ENCODE measurements around the gene TBC1D10A.

TBC1D10A gene

GRCh38 chr22:30320021-30320556 is 6.7 kb downstream of the TBC1D10A start:
- Histone ChIP-seq H3K4me3 (ENCODE audit: low read length in 2 of 2) (no peak overlapping the region), H3K9ac (ENCODE audit: low read length in 2 of 2) (no peak overlapping the region), H3K9me3 (ENCODE audit: control insufficient read depth in 2 of 2, low read length in 2 of 2) (no peaks in the 10 kb centered on the region), H3K27me3 (ENCODE audit: control insufficient read depth in 1 of 2, insufficient read depth in 2 of 2, low read length in 2 of 2) (no peaks in the 10 kb centered on the region), H3K36me3 (ENCODE audit: control insufficient read depth in 2 of 2, insufficient read depth in 2 of 2, low read length in 2 of 2) (peaks cover 5 to 13% of the 10 kb centered on the region in 2 donors), H3K4me1 (ENCODE audit: control insufficient read depth, insufficient read depth, low read length) (peaks cover 46% of the 10 kb centered on the region), H3K27ac (ENCODE audit: low read length) (no peak overlapping the region)

- peaks cover 34% of the 10 kb centered on the region for H3K4me1 ChIP-seq (ENCODE audit: control insufficient read depth, insufficient read depth, low read length)
- H3K9me3 ChIP-seq (ENCODE audit: control insufficient read depth in 2 of 2, low read length in 2 of 2): no peaks in the 10 kb centered on the region
- H3K27me3 ChIP-seq (ENCODE audit: control insufficient read depth in 1 of 2, insufficient read depth in 2 of 2, low read length in 2 of 2): no peaks in the 10 kb centered on the region
- no peak overlapping the region for H3K9ac ChIP-seq (ENCODE audit: low read length in 2 of 2)
- H3K36me3 ChIP-seq (ENCODE audit: control insufficient read depth in 2 of 2, insufficient read depth in 2 of 2, low read length in 2 of 2): peaks cover 5 to 13% of the 10 kb centered on the region in 2 donors
- H3K4me3 ChIP-seq (ENCODE audit: low read length in 2 of 2): no peak overlapping the region
- H3K27ac ChIP-seq (ENCODE audit: low read length): no peak overlapping the region
These were observed 7.8 kb downstream of the TBC1D10A start for GRCh38 chr22:30318799-30319419.

GRCh38 chr22:30317778-30318177 is 9.0 kb downstream of the TBC1D10A start:
- no peaks in the 10 kb centered on the region for H3K27me3 ChIP-seq (ENCODE audit: control insufficient read depth in 1 of 2, insufficient read depth in 2 of 2, low read length in 2 of 2)
- H3K4me3 ChIP-seq (ENCODE audit: low read length in 2 of 2): no peak overlapping the region
- H3K27ac ChIP-seq (ENCODE audit: low read length): no peak overlapping the region
- peaks cover 36% of the 10 kb centered on the region for H3K4me1 ChIP-seq (ENCODE audit: control insufficient read depth, insufficient read depth, low read length)
- no peak overlapping the region for H3K9ac ChIP-seq (ENCODE audit: low read length in 2 of 2)
- H3K36me3 ChIP-seq (ENCODE audit: control insufficient read depth in 2 of 2, insufficient read depth in 2 of 2, low read length in 2 of 2): peaks cover 5 to 13% of the 10 kb centered on the region in 2 donors
- H3K9me3 ChIP-seq (ENCODE audit: control insufficient read depth in 2 of 2, low read length in 2 of 2): no peaks in the 10 kb centered on the region

- Histone ChIP-seq H3K27ac (ENCODE audit: low read length) (no peak overlapping the region), H3K4me3 (ENCODE audit: low read length in 2 of 2) (no peak overlapping the region)
These were observed 10.7 kb downstream of the TBC1D10A start for GRCh38 chr22:30315962-30316576.

GRCh38 chr22:30314915-30315314 is 11.8 kb downstream of the TBC1D10A start:
- H3K4me3 ChIP-seq (ENCODE audit: low read length in 2 of 2): no peak overlapping the region
- H3K27ac ChIP-seq (ENCODE audit: low read length): no peak overlapping the region
- H3K36me3 ChIP-seq (ENCODE audit: control insufficient read depth in 2 of 2, insufficient read depth in 2 of 2, low read length in 2 of 2): peaks cover 0 to 6% of the 10 kb centered on the region in 2 donors
- no peaks in the 10 kb centered on the region for H3K9me3 ChIP-seq (ENCODE audit: control insufficient read depth in 2 of 2, low read length in 2 of 2)
- peaks cover 54% of the 10 kb centered on the region for H3K4me1 ChIP-seq (ENCODE audit: control insufficient read depth, insufficient read depth, low read length)
- H3K27me3 ChIP-seq (ENCODE audit: control insufficient read depth in 1 of 2, insufficient read depth in 2 of 2, low read length in 2 of 2): no peaks in the 10 kb centered on the region
- H3K9ac ChIP-seq (ENCODE audit: low read length in 2 of 2): no peak overlapping the region

More at GRCh38 chr22:30315962-30316576, 10.7 kb downstream of the TBC1D10A start:
- Histone ChIP-seq H3K9ac (ENCODE audit: low read length in 2 of 2) (no peak overlapping the region), H3K9me3 (ENCODE audit: control insufficient read depth in 2 of 2, low read length in 2 of 2) (no peaks in the 10 kb centered on the region), H3K27me3 (ENCODE audit: control insufficient read depth in 1 of 2, insufficient read depth in 2 of 2, low read length in 2 of 2) (no peaks in the 10 kb centered on the region), H3K4me1 (ENCODE audit: control insufficient read depth, insufficient read depth, low read length) (peaks cover 48% of the 10 kb centered on the region), H3K36me3 (ENCODE audit: control insufficient read depth in 2 of 2, insufficient read depth in 2 of 2, low read length in 2 of 2) (peaks cover 5 to 11% of the 10 kb centered on the region in 2 donors)

GRCh38 chr22:30313527-30314363 is 13.0 kb downstream of the TBC1D10A start:
- Histone ChIP-seq H3K4me3 (ENCODE audit: low read length in 2 of 2) (no peak overlapping the region), H3K9ac (ENCODE audit: low read length in 2 of 2) (peak overlapping the region in 1 of 2 donors; percentile 40), H3K27me3 (ENCODE audit: control insufficient read depth in 1 of 2, insufficient read depth in 2 of 2, low read length in 2 of 2) (no peaks in the 10 kb centered on the region), H3K4me1 (ENCODE audit: control insufficient read depth, insufficient read depth, low read length) (peaks cover 60% of the 10 kb centered on the region), H3K9me3 (ENCODE audit: control insufficient read depth in 2 of 2, low read length in 2 of 2) (no peaks in the 10 kb centered on the region), H3K27ac (ENCODE audit: low read length) (no peak overlapping the region), H3K36me3 (ENCODE audit: control insufficient read depth in 2 of 2, insufficient read depth in 2 of 2, low read length in 2 of 2) (peaks cover 0 to 6% of the 10 kb centered on the region in 2 donors)

- H3K27ac ChIP-seq (ENCODE audit: low read length): peak overlapping the region; percentile 92
- peak overlapping the region in 1 of 2 donors; percentile 63 for H3K4me3 ChIP-seq (ENCODE audit: low read length in 2 of 2)
- no peaks in the 10 kb centered on the region for H3K36me3 ChIP-seq (ENCODE audit: control insufficient read depth in 2 of 2, insufficient read depth in 2 of 2, low read length in 2 of 2)
- H3K4me1 ChIP-seq (ENCODE audit: control insufficient read depth, insufficient read depth, low read length): peaks cover 62% of the 10 kb centered on the region
- no peaks in the 10 kb centered on the region for H3K9me3 ChIP-seq (ENCODE audit: control insufficient read depth in 2 of 2, low read length in 2 of 2)
- H3K9ac ChIP-seq (ENCODE audit: low read length in 2 of 2): no peak overlapping the region
- no peaks in the 10 kb centered on the region for H3K27me3 ChIP-seq (ENCODE audit: control insufficient read depth in 1 of 2, insufficient read depth in 2 of 2, low read length in 2 of 2)
These were observed 14.7 kb downstream of the TBC1D10A start for GRCh38 chr22:30312053-30312452.

GRCh38 chr22:30310881-30311771 is 15.6 kb downstream of the TBC1D10A start:
- Histone ChIP-seq H3K4me3 (ENCODE audit: low read length in 2 of 2) (peak overlapping the region; percentile 27 to 63), H3K36me3 (ENCODE audit: control insufficient read depth in 2 of 2, insufficient read depth in 2 of 2, low read length in 2 of 2) (no peaks in the 10 kb centered on the region), H3K27ac (ENCODE audit: low read length) (peak overlapping the region; percentile 92)

GRCh38 chr22:30309951-30310741 is 16.6 kb downstream of the TBC1D10A start:
- Histone ChIP-seq H3K4me1 (ENCODE audit: control insufficient read depth, insufficient read depth, low read length) (peaks cover 65% of the 10 kb centered on the region), H3K27ac (ENCODE audit: low read length) (peak overlapping the region; percentile 92), H3K36me3 (ENCODE audit: control insufficient read depth in 2 of 2, insufficient read depth in 2 of 2, low read length in 2 of 2) (no peaks in the 10 kb centered on the region), H3K27me3 (ENCODE audit: control insufficient read depth in 1 of 2, insufficient read depth in 2 of 2, low read length in 2 of 2) (no peaks in the 10 kb centered on the region), H3K9ac (ENCODE audit: low read length in 2 of 2) (peak overlapping the region; percentile 36 to 40), H3K9me3 (ENCODE audit: control insufficient read depth in 2 of 2, low read length in 2 of 2) (no peaks in the 10 kb centered on the region), H3K4me3 (ENCODE audit: low read length in 2 of 2) (peak overlapping the region; percentile 31 to 63)

More at GRCh38 chr22:30310881-30311771, 15.6 kb downstream of the TBC1D10A start:
- Histone ChIP-seq H3K9me3 (ENCODE audit: control insufficient read depth in 2 of 2, low read length in 2 of 2) (no peaks in the 10 kb centered on the region), H3K27me3 (ENCODE audit: control insufficient read depth in 1 of 2, insufficient read depth in 2 of 2, low read length in 2 of 2) (no peaks in the 10 kb centered on the region), H3K9ac (ENCODE audit: low read length in 2 of 2) (peak overlapping the region; percentile 40 to 62), H3K4me1 (ENCODE audit: control insufficient read depth, insufficient read depth, low read length) (peaks cover 62% of the 10 kb centered on the region)
